CD4-positive, alpha-beta T cell treated with Interleukin-15 for 1 hour (primary cell): ENCODE results near the gene SERPINI1.

Experiments used
- DNase-seq: peaks from one replicate; pipeline ENCODE4 v3.0.0-alpha.2; 2020

The SERPINI1 gene

DNA sequence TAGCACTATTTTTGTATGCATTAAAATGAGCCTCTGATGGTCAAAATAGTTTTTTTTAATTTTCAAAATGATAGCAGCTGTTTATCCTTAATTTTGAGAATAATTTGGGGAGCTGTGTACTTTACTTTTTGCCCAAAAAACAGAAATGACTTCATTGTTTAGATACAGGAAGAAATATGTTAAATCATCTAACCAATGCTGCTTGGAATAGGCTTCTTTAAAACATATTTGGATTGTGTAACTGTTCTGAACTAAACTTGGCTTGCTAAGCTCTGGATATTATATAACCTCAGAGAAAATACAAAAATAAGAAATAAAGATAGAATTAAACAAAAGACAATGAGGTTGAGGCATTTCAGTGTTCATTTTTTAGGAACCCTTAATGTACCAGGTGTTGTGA lies 119.3 kb downstream of the SERPINI1 start:
- DNase-seq: no peak

DNA sequence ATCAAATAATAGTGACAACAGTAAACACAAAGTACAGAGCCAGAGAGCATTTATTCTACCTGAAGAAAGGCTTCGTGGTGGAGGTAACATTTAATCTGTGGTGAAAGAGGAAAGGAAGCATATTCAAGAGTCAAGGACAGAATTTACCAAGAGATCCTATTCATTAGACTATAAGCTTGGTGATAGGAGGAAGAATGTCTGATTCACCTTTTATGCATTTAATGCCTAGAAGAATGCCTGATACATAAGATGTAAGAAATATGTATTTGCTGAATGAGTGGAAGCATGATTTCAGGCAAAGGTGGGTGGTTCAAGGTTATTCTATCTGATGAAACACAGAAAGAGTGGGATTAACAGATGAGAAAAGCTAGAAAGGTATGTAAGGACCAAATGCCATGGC lies 119.8 kb downstream of the SERPINI1 start:
- DNase-seq: no peak

DNA sequence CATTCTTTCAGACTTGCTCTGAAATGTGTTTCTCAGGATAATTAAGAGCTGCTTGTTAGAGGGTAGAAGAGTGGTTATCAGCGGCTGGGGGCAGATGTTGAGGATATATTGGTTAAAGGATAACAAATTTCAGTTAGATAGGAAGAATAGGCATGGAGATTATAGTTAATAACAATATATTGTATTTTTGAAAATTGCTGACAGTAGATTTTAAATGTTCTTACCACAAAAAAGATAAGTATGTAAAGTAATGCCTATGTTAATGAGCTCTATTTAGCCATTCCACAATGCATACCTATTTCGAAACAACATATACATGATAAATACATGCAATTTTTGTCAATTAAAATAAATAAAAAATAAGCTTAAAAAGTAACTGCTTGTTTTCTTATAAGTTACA lies 123.3 kb downstream of the SERPINI1 start:
- DNase-seq: no peak

DNA sequence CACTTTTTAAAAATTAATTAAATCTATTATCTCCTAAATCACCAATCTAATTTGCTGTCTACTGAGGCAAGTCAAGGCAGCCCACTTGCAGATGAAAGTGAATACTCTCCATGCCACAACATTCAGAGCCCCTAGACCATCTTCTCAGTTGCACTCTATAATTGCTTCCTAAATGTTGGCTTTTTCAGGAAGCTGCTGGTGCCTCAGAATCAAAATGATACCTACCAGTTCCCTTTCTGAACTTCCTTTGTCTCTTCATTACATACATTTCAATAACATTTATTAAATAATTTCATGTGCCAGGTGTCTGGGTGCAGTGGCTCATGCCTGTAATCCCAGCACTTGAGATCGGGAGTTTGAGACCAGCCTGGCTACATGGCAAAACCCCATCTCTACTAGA lies 124.1 kb downstream of the SERPINI1 start:
- DNase-seq: no peak

DNA sequence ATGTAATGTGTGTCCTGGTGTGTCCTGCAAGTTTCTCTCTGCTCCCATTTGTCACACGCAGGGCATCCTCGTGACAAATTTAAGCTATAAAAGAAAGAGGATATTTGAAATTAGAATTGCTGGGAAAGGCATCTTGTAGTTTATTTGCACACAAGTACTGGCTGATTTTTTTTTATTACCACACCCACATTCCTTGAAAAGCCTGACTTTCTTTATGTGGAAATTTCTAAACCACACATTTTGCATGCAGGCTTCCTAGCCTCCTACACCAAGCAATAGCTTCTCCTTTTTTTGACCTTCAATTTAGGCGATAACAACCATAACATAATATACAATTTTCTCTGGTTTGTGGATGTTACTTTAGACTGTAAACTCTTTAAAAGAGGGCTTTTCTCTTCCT lies 126.1 kb downstream of the SERPINI1 start:
- no peak for DNase-seq

DNA sequence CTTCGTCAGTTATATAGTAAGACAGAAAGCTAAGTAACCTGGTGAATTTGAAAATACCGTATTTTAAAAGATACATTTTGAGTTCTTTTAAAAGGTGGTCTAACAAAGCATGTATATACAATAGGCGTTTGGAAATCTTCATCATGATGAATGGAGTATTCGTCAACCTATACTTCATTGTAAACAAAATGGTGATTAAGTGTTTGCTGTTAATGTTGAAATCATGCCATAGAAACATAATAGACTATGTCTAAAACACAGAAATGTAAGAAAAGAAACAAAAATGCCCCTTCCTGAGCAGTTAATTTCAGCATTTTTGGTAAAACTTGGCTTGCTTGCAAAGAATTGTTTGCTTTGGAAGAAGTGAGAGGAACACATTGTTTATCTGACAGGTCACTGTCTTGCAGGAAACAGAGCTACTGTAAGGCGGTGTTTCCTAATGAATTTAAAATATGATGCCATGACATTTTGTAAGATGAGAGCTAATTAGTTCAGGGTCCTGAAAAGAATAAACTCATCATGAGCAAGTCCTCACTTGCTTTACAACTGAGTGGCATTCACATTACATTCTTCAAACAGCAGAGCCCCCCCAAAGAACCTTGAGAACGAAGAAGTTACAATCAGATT lies 126.7 kb downstream of the SERPINI1 start:
- DNase-seq: no peak

DNA sequence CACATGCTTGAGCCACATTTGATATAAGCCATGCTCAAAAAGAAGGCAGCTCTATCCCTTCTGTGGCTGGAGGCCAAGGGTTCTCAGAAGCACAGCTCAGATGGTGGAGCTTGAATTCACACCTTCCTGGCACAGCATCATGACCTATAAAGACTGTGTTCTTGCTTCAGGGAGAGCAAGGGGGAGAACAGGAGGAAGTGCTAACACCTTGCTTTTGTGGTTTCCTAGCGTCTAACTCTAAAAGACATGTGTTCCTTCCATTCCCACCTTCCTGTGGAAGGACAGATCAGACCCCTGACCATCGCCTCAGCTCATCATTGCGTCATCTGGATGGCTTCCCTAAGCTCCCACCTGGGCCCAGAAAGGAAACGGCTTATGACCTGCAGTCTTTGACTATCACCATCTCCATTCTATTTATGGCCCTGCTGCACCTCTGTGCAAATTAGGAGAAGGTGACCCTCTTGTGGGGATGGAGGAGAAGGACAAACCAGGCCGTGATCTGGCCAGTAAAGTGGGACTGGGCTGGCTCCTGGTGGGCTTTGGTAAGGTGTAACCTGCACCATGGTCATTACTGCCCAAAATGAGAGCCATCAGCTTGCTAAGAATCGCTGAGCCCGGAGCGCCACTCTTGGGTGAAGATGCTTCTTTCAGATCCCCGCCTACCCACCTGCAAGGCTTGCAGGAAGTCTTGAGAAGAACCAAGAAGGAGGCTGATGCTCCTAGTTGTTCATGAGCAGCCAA lies 128.5 kb downstream of the SERPINI1 start:
- DNase-seq: no peak

DNA sequence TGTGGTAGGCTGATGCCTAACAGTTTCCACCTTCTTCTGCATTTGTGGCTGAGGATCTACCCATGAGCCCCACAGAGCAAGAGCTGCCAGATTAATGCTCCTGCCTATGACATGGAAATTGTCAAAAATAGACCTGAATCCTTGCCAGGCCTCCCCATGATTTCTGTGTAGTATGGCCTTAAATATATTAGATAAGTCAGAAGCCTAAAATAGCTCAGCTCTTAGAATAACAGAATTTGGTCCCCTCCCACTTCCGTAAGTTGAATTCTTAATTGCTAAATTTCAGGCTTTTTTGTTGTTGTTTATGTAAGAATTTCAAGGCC lies 129.0 kb downstream of the SERPINI1 start:
- no peak for DNase-seq

DNA sequence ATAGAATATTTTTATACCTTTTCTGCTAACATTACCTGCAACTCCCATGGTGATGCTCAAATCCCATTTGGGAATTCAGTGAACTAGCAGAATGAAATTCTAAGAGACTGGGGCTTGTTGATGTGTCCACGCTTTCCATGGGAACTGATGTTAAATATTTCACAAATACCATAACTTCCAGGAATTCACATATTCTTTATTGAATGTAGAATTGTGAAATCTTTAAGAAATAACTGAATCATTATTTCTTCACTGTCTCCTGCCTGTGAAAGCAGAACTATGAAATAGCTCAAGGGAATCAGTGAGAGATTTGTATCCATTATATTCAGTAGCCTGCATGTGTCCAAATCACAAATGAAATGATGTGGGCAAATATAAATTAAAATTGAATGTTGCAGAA lies 130.8 kb downstream of the SERPINI1 start:
- DNase-seq: no peak

DNA sequence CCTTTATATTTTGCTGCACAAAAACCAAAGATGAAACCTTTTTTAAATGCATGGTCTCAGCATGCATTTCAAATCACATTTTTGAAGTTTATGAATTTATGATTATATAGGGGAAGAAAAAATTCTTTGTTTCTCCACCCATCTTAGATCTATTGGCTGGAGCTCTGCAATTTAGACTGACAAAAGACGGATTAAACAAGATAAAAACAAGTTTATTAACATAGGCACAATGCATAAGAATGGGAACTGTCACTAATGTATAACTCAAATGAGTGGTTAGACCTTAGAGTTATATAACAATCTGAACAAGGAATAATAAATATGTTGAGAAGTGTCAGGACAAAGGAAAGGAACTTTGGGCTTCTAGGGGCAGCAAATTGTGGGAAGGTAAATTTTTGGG lies 132.5 kb downstream of the SERPINI1 start:
- DNase-seq: no peak

DNA sequence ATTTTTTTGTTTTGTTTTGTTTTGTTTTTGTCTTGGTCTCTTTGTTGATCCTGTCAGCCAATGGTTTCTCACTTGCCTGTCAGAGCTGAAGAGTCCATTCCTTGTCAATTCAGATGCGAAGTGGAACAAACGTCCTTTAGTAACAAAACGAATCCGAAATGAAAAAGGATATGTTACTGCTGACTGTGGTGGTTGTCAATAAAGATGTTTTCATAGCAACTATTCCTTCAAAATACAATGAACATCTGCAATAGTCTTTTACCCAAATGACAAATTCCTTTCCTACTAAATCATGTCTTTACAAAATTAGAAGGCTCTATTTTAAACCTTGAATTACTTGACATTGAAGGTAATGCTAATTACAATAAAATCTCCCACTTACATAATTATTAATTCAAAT lies 134.7 kb downstream of the SERPINI1 start:
- DNase-seq: no peak

DNA sequence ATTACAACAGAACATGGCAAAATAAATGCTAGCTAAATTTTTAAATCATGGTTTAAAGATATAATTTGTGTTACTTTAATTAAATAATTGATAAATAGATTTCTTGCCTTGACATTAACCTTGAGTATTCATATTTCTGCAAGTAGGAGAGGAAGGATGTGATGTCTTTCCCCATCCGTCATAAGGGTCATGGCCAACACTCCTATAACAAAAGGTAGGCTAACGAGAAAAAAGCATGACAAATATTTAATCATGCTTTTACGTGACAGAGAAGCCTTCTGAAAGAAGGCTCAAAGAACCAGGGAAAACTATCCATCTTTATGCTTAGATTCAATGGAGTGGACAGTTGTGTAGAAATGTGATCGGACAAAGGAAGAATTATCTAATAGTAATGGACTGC lies 135.2 kb downstream of the SERPINI1 start:
- DNase-seq: no peak

DNA sequence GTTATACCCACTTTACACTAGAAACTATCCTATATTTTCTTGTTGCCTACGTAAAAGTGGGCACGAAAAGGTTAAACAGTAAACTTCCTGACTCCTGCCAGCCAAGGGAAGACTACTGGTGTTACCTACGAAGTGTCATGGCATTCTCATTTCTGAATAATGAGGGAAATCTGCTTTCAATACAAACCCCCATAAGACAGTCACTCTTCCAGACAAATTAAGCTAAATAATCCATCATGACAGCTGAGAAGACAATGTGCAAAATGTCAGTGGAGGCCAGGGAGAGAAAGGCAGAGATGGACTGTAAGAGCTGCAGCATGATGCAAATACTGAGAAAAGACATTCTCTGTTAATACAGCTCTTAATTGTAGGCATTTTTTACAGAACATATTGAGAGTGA lies 136.5 kb downstream of the SERPINI1 start:
- no peak for DNase-seq

DNA sequence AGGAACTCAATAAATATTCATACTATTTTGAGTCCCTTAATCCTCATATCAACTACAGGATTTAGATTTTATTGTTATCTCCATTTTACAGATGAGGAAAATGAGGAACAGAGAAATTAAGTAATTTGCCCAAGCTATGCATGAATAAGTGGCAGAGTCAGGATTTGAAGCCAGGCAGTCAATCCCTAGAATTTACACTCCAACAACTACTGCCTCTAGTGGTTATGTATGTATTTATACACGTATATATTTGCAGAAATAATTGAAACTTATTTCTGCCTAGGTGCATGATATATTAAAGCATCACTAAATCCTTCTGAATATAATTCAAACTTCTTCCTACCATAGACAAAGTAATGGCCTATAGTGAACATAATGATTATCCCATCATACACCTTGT lies 137.4 kb downstream of the SERPINI1 start:
- no peak for DNase-seq

DNA sequence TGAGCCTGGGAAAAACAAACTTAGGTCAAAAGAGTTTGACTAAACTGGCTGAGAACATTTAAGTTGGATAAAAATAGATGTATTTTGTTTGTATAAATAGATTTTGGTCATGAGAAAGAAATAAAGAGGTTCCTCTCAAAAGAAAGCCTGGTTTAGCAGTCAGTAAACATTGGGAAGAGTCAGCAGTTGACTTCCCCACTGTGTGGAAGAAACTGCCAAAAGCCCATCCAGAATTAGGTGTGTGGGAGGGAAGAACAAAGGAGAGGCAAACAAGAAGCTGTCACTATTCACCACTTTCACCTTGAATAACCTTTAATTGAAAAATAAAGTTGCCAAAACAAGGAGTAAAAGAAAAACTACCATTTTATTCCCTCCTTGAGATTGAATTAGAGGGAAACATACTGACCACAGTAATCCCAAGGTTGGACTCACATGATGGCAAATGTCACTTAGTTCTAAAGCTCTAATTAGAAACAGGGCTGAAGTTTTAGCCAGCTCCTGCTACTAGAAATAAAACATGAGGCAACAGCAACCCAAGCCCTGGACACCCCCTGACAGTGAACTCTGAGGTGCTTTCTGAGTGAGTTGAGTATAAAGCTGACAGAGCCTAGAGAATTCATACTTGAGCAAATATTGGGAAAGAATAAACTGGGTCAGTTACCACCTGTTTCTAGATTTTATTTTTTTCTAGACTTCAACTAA lies 139.3 kb downstream of the SERPINI1 start:
- DNase-seq: no peak
